Cardiac muscle cell (in vitro differentiated cells and primary cell): Measurements from ENCODE around the gene ZNF654. TPM values are rescaled to one million over a fixed set of nuclear protein-coding genes. Genes with fewer than 3 reads are reported as not detected.

ENCODE experiments used
- DNase-seq, 2 donors: peaks; one replicate each; pipeline versions ENCODE4 v3.0.0 to v3.0.0-alpha.2; 2010 to 2017; ENCODE audit warnings: low read depth in 1 of 2, low spot score in 1 of 2
- H3K27ac ChIP-seq: fragments of 200-600 bp; sonication (generic); 2 replicates; pipeline ENCODE4 v1.5.1; 2016
- H3K27me3 ChIP-seq: fragments of 200-600 bp; sonication (generic); 2 replicates; pipeline ENCODE4 v1.6.0; 2016; ENCODE audit warnings: control low read depth
- H3K36me3 ChIP-seq: fragments of 200-600 bp; sonication (generic); 2 replicates; pipeline ENCODE4 v1.5.1; 2016; ENCODE audit warnings: control low read depth
- H3K4me1 ChIP-seq: fragments of 200-600 bp; sonication (generic); 2 replicates; pipeline ENCODE4 v1.8.1; 2017; ENCODE audit warnings: low read depth, mild to moderate bottlenecking, mixed run types
- H3K4me3 ChIP-seq: fragments of 200-600 bp; sonication (generic); 2 replicates; pipeline ENCODE4 v1.5.1; 2016; ENCODE audit warnings: mild to moderate bottlenecking
- H3K9me3 ChIP-seq: fragments of 200-600 bp; sonication (generic); 2 replicates; pipeline ENCODE4 v1.5.1; 2017; ENCODE audit warnings: low read depth, mild to moderate bottlenecking, control low read depth
- CTCF ChIP-seq: IDR thresholded peaks from 2 replicates; pipeline ENCODE4 v1.5.1; 2012; ENCODE audit warnings: low read depth, mild to moderate bottlenecking, low read length
- polyA plus RNA-seq: library from polyadenylated mRNA; unstranded; fragments of >200 nt; fragmentation: Nextera tagmentation; extraction: Ambion mirVana; gene quantifications from 2 replicates; pipeline ENCODE4 v1.2.1, GENCODE V29; 2016
- total RNA-seq: library from RNA; depleted of rRNA; stranded (reverse); fragments of >200 nt; gene quantifications from 2 replicates; pipeline ENCODE4 v1.2.3, GENCODE V29; 2016

Gene ZNF654
- total and polyA plus RNA-seq, 2 experiments from 2014 or later = 12.0 to 13.1 TPM

- H3K4me3 ChIP-seq = no peak overlapping the region
- no peak overlapping the region for H3K27ac ChIP-seq
- no peak for DNase-seq
- no peak for TF ChIP-seq CTCF
- H3K9me3 ChIP-seq = no peaks in the 10 kb centered on the region
- H3K36me3 ChIP-seq = no peaks in the 10 kb centered on the region
- no peaks in the 10 kb centered on the region for H3K4me1 ChIP-seq
- no peaks in the 10 kb centered on the region for H3K27me3 ChIP-seq
These were observed 14.6 kb upstream of the ZNF654 start for GRCh38 chr3:88044411-88044810.

GRCh38 chr3:88046766-88047165, 12.3 kb upstream of the ZNF654 start:
- no peak for DNase-seq
- Histone ChIP-seq H3K27me3 (no peaks in the 10 kb centered on the region), H3K36me3 (no peaks in the 10 kb centered on the region), H3K27ac (no peak overlapping the region), H3K4me1 (no peaks in the 10 kb centered on the region), H3K4me3 (no peak overlapping the region), H3K9me3 (no peaks in the 10 kb centered on the region)
- TF ChIP-seq CTCF = no peak

GRCh38 chr3:88057630-88058305, 1.3 kb upstream of the ZNF654 start:
- Histone ChIP-seq H3K4me3 (peak overlapping the region; percentile 97), H3K27ac (peak overlapping the region; percentile 98), H3K27me3 (no peaks in the 10 kb centered on the region), H3K36me3 (peaks cover 15% of the 10 kb centered on the region), H3K9me3 (no peaks in the 10 kb centered on the region), H3K4me1 (peaks cover 26% of the 10 kb centered on the region)
- peak; percentile 25 for TF ChIP-seq CTCF
- peak; percentile 8 to 54 for DNase-seq

GRCh38 chr3:88058306-88058580, 812 bp upstream of the ZNF654 start:
- peak overlapping the region; percentile 98 for H3K27ac ChIP-seq
- DNase-seq = no peak
- H3K27me3 ChIP-seq = no peaks in the 10 kb centered on the region
- no peak for TF ChIP-seq CTCF
- peak overlapping the region; percentile 97 for H3K4me3 ChIP-seq
- peaks cover 15% of the 10 kb centered on the region for H3K36me3 ChIP-seq
- peaks cover 26% of the 10 kb centered on the region for H3K4me1 ChIP-seq
- no peaks in the 10 kb centered on the region for H3K9me3 ChIP-seq

- H3K9me3 ChIP-seq = no peaks in the 10 kb centered on the region
- no peak for TF ChIP-seq CTCF
- no peaks in the 10 kb centered on the region for H3K27me3 ChIP-seq
- H3K36me3 ChIP-seq = peaks cover 15% of the 10 kb centered on the region
- peak overlapping the region; percentile 91 for H3K27ac ChIP-seq
- peaks cover 26% of the 10 kb centered on the region for H3K4me1 ChIP-seq
- no peak for DNase-seq
- peak overlapping the region; percentile 97 for H3K4me3 ChIP-seq
These were observed 520 bp downstream of the ZNF654 start for GRCh38 chr3:88059380-88060170.
